KMS-11 (cell line): ENCODE results near the gene LGR5.
A peak's percentile ranks its signal among the peaks of the same experiment; 100 is the strongest.
"Not testable (repeated sequence)": the region's sequence is repeated elsewhere in the genome, so short reads cannot be mapped to it uniquely, and the experiment has no call there.

Source experiments
- H2AFZ ChIP-seq: fragments of 200-600 bp; sonication (generic); 2 replicates; pipeline ENCODE4 v1.6.1; 2016; ENCODE audit warnings: antibody characterized with exemption, mixed run types, low read depth
- H3K27ac ChIP-seq: fragments of 200-600 bp; sonication (generic); 2 replicates; pipeline ENCODE4 v1.6.1; 2016; ENCODE audit warnings: mild to moderate bottlenecking, mixed run types
- H3K27me3 ChIP-seq: fragments of 200-600 bp; sonication (generic); 2 replicates; pipeline ENCODE4 v1.6.1; 2017; ENCODE audit warnings: mild to moderate bottlenecking, low read depth, mixed run types, moderate library complexity; ENCODE audit not compliant: insufficient read depth
- H3K36me3 ChIP-seq: fragments of 200-600 bp; sonication (generic); 2 replicates; pipeline ENCODE4 v1.6.1; 2017; ENCODE audit warnings: mild to moderate bottlenecking, mixed run types; ENCODE audit not compliant: insufficient read depth
- H3K4me1 ChIP-seq: fragments of 200-600 bp; sonication (generic); 2 replicates; pipeline ENCODE4 v1.6.1; 2016; ENCODE audit warnings: mild to moderate bottlenecking, low read depth, mixed run types; ENCODE audit not compliant: poor library complexity, severe bottlenecking
- H3K4me2 ChIP-seq: fragments of 200-600 bp; sonication (generic); 2 replicates; pipeline ENCODE4 v1.7.0; 2016; ENCODE audit warnings: mild to moderate bottlenecking, mixed run types
- H3K4me3 ChIP-seq: fragments of 200-600 bp; sonication (generic); IDR thresholded peaks from 2 replicates; pipeline ENCODE4 v1.6.1; 2017; ENCODE audit warnings: low read depth, low read length, mixed read lengths; ENCODE audit not compliant: insufficient read depth
- H3K79me2 ChIP-seq: fragments of 200-600 bp; sonication (generic); 2 replicates; pipeline ENCODE4 v1.6.1; 2016; ENCODE audit warnings: low read depth, mixed run types; ENCODE audit not compliant: insufficient read depth
- H3K9ac ChIP-seq: fragments of 200-600 bp; sonication (generic); 2 replicates; pipeline ENCODE4 v1.6.1; 2016; ENCODE audit warnings: mild to moderate bottlenecking, mixed run types
- H4K20me1 ChIP-seq: fragments of 200-600 bp; sonication (generic); 2 replicates; pipeline ENCODE4 v1.6.1; 2016; ENCODE audit warnings: mild to moderate bottlenecking, mixed run types; ENCODE audit not compliant: insufficient read depth
- CTCF ChIP-seq: fragments of 200-600 bp; sonication (generic); conservative IDR thresholded peaks from 2 replicates; pipeline ENCODE4 v1.6.1; 2017; ENCODE audit warnings: low read depth, mild to moderate bottlenecking, antibody characterized with exemption, low read length, moderate library complexity, mixed read lengths

The LGR5 gene

GRCh38 chr12:71551529-71551928 is 111.9 kb downstream of the LGR5 start:
- peak; percentile 42; the same call in 1 of the 2 replicates for TF ChIP-seq CTCF
- H4K20me1 ChIP-seq, result no peaks in the 10 kb centered on the region
- no peaks in the 10 kb centered on the region for H3K27me3 ChIP-seq
- no peak overlapping the region for H3K27ac ChIP-seq
- H3K36me3 ChIP-seq, result no peaks in the 10 kb centered on the region
- H3K4me3 ChIP-seq, result no peak overlapping the region
- H2AFZ ChIP-seq, result no peak overlapping the region
- no peaks in the 10 kb centered on the region for H3K4me1 ChIP-seq
- no peak overlapping the region for H3K9ac ChIP-seq
- H3K79me2 ChIP-seq, result no peaks in the 10 kb centered on the region
- H3K4me2 ChIP-seq, result no peak overlapping the region

GRCh38 chr12:71552728-71553501 is 113.3 kb downstream of the LGR5 start:
- Histone ChIP-seq H3K79me2 (no peaks in the 10 kb centered on the region), H3K36me3 (no peaks in the 10 kb centered on the region), H3K4me1 (no peaks in the 10 kb centered on the region), H3K9ac (no peak overlapping the region), H3K4me2 (no peak overlapping the region), H3K27me3 (no peaks in the 10 kb centered on the region), H4K20me1 (no peaks in the 10 kb centered on the region), H2AFZ (no peak overlapping the region), H3K27ac (no peak overlapping the region), H3K4me3 (no peak overlapping the region)
- TF ChIP-seq CTCF, result no peak

- no peaks in the 10 kb centered on the region for H3K4me1 ChIP-seq
- no peaks in the 10 kb centered on the region for H3K27me3 ChIP-seq
- no peak overlapping the region for H3K9ac ChIP-seq
- H3K4me2 ChIP-seq, result no peak overlapping the region
- no peaks in the 10 kb centered on the region for H4K20me1 ChIP-seq
- no peak for TF ChIP-seq CTCF
- H3K36me3 ChIP-seq, result no peaks in the 10 kb centered on the region
- no peak overlapping the region for H3K4me3 ChIP-seq
- no peak overlapping the region for H3K27ac ChIP-seq
- H3K79me2 ChIP-seq, result no peaks in the 10 kb centered on the region
- no peak overlapping the region for H2AFZ ChIP-seq
Measured at GRCh38 chr12:71555191-71555590, 115.6 kb downstream of the LGR5 start.

- H3K4me1 ChIP-seq, H2AFZ ChIP-seq, H3K79me2 ChIP-seq, H3K27me3 ChIP-seq, H4K20me1 ChIP-seq, H3K4me2 ChIP-seq, H3K27ac ChIP-seq, H3K36me3 ChIP-seq, H3K4me3 ChIP-seq, H3K9ac ChIP-seq: not testable (repeated sequence)
Measured at GRCh38 chr12:71555789-71556188, 116.2 kb downstream of the LGR5 start.

- Histone ChIP-seq H3K4me3 (no peak overlapping the region), H3K27me3 (no peaks in the 10 kb centered on the region), H3K4me1 (no peaks in the 10 kb centered on the region), H3K36me3 (no peaks in the 10 kb centered on the region), H3K9ac (no peak overlapping the region), H3K79me2 (no peaks in the 10 kb centered on the region), H3K4me2 (no peak overlapping the region), H4K20me1 (no peaks in the 10 kb centered on the region), H3K27ac (no peak overlapping the region), H2AFZ (no peak overlapping the region)
- TF ChIP-seq CTCF, result no peak
Measured at GRCh38 chr12:71556448-71556847, 116.8 kb downstream of the LGR5 start.
